Activated T-cell treated with anti-CD3 and anti-CD28 coated beads, Interleukin-2, amount 50 U/mL, for 4 hours (primary cell): ENCODE data around the gene CHST8. TPM values are rescaled to one million over a fixed set of nuclear protein-coding genes. Genes with fewer than 3 reads are reported as not detected.

Source experiments
- total RNA-seq, 3 donors: library from RNA; stranded (reverse); gene quantifications; one replicate each; pipeline ENCODE4 v1.2.1, GENCODE V29; 2021

Gene CHST8
- total RNA-seq, 3 donors from 2014 or later = not detected

Other genes with a start within 250 kb of the CHST8 start
- gene CEBPG, start 248.2 kb upstream of the CHST8 start, total RNA-seq = 10 to 100 TPM; 28.8 to 32.2 (median 28.8) TPM
- 10 to 100 TPM; 54.2 to 57.2 (median 55.1) TPM for gene PEPD, start 100.2 kb upstream of the CHST8 start, total RNA-seq
- gene KCTD15, start 174.9 kb downstream of the CHST8 start, total RNA-seq = 10 to 100 TPM in 2 of 3 donors, 1 to 10 TPM in 1; 8.0 to 19.8 (median 11.8) TPM